Inferior parietal cortex (tissue), 1 donor: ENCODE data around the gene WASF2.
"Not testable (repeated sequence)": the region's sequence is repeated elsewhere in the genome, so short reads cannot be mapped to it uniquely, and the experiment has no call there.

Experiments
- DNase-seq: peaks from one replicate; pipeline ENCODE4 v3.0.0-alpha.2; 2016; ENCODE audit errors: extremely low spot score

Gene WASF2

GRCh38 chr1:27418326-27419185, 71.4 kb downstream of the WASF2 start:
- DNase-seq: peak; percentile 72

DNA sequence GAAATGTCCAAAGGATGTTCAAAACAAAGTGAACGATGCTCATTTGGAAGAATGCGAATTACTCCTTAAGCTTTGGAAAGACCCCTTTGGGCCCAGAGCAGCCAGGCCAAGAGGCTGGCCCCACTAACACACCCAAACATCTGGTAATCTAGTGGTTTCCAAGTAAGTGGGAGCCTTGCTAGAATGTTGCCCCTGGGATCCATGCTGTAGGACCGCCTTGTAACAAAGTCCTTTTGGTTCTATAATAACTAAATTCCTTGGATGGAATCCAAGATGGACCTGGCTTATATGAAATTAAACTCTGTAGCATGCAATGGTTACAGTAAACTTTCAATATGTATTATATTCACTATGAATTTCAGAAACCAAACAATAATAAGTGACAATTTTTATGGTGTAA, 72.3 kb downstream of the WASF2 start:
- no peak for DNase-seq

DNA sequence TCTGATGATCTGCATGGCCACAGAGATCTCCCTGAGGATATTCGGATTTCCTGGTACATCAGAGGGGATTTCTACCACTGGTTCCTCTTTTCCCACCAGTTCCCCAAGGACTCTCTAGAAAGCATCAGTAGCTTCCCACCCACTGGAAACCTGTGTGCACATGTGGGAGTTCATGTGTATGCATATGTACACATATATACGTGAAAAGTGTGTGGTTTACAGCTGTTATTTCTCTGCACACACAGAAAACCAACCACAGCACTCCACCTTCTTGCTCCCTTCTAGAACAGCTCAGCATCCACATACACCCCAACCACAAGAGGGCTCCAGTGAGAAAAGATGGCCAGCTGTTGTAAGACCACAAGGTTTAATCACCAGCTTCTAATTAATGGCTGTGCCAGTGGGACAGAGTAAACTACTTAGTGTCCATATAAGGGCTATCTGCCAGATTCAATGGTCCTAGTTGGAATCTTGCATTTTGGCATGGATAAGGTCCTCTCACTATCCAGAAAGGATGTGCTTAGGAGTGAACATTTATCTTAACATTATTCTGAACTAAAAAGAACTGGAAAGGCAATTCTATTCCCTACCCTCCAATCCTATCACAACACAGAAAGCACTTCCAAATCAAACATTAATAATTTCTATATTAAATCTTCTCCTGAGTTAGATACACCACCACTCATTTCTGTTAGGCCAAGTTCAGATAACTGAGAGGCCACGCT, 73.4 kb downstream of the WASF2 start:
- peak; percentile 62 for DNase-seq

GRCh38 chr1:27414091-27414490, 75.9 kb downstream of the WASF2 start:
- DNase-seq: no peak

GRCh38 chr1:27413004-27413403, 77.0 kb downstream of the WASF2 start:
- DNase-seq: no peak

DNA sequence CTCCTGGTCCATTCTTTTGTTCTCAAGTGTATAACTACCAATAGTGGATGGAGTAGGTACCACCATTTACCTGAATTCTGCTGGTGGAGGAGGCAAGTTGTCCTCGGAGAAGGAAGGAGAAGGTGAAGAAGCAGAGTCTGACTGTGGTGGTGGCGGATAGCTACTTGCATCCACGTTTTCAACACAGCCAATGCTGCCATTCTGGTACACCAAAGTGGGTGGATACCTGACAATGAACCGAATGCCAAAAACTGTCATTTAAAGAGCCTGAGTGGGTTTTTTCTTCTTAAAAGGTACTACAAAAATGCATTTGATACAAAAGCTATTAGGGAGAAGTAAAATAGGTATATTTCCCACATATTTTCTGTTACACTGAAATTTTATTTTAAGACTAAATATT, 77.5 kb downstream of the WASF2 start:
- DNase-seq: no peak

DNA sequence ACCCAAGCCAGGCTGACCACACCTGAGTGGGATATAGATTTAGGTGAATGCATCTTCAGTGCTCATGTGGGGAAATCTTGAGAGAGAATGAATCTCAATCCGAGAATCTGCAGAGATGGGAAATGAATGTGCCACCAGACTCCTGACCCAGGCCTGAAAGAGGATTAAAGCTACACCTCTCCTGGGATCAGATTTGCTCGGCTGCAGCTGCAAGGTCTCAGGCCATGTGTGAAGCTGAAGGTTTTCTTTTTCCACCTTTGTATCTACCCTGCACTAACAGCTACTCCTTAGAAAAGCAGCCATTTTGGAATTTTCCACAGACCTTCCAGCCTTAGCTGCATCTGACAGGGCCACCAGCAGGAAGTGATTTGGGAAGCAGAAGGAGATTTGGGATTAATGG, 79.3 kb downstream of the WASF2 start:
- DNase-seq: no peak

DNA sequence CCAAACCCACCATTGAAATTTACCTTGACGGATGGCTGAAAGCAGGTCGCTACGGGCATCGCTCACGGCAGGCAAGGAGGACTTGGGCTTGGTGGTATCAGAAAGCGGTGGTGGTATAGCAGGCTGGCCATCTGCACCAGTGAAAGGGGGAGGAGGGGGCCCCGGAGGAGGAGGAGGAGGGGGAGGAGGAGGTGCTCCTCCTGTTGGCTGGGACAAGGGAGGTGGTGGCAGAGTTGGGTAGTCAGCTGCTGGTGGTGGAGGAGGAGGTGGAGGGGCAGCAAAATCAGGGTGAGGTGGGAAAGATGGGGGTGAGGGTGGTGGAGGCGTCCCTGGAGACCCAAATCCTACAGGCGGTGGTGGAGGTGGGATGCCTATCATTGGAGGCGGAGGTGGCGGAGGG, 80.3 kb downstream of the WASF2 start:
- DNase-seq: no peak

- no peak for DNase-seq
Observed at GRCh38 chr1:27408151-27408550, 81.8 kb downstream of the WASF2 start.

DNA sequence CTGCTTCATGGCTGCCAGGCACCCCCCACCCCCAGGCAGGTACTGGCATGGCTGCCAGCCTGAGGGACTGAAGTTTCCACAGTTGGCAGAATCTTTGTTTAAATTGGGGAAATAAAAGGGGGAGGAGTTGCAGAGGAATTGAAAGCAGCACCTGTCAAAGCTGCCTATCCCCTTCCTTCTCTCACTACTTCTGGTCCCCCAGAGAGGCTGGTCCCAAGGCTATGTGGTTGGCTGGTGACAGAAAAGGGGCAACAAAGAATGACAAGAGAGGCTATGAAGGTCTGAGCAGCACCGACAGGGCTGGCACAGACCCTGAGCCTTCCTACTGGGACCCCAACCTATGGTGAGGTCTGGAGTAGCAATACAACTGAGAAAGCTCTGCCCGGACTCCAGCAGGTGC, 83.2 kb downstream of the WASF2 start:
- DNase-seq: not testable (repeated sequence)

- no peak for DNase-seq
Observed at GRCh38 chr1:27406362-27406680, 83.6 kb downstream of the WASF2 start.

- not testable (repeated sequence) for DNase-seq
Observed at GRCh38 chr1:27405598-27406361, 84.2 kb downstream of the WASF2 start.

- DNase-seq: no peak
Observed at GRCh38 chr1:27405074-27405473, 84.9 kb downstream of the WASF2 start.

GRCh38 chr1:27403931-27404330, 86.0 kb downstream of the WASF2 start:
- DNase-seq: no peak

- DNase-seq: no peak
Observed at GRCh38 chr1:27403065-27403726, 86.8 kb downstream of the WASF2 start.

DNA sequence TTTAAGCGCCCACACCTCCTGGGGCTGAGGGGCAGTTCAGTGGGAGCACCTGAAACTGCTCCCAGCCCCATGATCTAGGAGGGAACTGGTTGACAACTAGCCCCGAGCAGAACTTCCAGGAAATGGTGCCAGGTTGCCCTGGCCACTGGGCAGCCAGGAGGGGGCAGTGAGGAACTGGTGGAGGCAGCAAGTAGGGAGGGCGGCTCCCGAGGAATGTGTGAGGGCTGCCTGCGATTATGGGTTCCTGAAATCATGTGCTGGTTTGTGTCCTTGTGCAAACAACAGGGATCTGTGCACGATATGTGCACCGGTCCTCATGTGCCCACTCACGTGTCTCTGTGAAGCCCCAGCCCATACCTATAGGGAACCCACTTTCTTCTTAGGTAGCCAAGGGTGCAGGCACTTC, 87.6 kb downstream of the WASF2 start:
- DNase-seq: peak; percentile 53

DNA sequence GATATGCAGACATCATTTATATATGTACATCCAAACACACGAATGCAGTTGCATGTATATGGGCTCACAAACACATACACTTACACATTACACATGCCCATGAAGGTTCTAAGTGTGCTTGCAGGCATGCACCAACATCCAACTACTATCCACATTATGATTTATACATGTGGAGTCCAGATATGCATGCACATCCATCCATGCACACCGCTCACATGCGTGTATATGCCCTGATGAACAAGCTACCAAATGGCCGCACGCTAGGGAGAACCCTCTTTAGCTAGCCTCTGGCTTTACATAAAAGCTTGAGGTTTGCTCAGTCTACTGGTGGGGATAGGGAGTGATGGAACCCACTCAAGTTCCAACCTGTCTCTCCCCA, 89.0 kb downstream of the WASF2 start:
- DNase-seq: no peak

GRCh38 chr1:27400082-27400962, 89.6 kb downstream of the WASF2 start:
- DNase-seq: no peak

DNA sequence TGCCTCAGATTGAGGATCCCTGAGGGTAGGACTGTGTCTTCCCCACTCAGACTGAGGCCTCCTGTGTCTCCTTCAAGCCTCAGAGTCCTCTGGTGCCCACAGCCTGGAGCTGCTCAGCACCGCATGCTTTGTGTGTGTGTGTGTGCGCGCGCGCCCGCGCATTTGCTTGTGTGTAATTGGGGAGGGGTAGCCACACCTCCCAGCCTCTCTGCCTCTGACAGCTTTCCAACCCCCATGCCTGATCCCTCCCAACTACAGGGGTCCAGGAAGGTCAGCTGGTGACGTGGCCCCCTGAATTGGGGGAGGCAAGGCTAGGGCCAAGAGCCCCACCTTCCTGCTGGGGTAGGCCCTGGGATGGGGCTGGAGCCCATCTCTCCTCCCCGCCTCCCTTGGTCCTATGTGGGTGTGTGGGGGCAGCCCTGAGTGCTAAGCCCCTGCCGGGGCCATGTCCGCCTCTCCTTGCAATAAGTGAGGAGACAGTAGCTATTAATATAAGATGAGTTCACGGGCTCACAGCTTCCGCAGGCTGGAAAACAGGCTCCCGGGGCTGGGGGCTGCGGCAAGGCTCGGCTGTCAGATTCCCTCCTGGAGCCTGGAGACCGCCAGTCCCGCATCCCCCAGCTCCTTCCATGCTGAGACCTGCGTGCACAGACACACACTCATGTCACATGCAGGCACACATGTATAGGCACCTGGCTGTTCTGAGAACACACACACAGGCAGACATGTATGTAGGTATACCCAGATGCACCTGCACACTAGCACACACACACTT, 90.5 kb downstream of the WASF2 start:
- no peak for DNase-seq
